ENCODE results near the gene RAB3GAP1.

DNA sequence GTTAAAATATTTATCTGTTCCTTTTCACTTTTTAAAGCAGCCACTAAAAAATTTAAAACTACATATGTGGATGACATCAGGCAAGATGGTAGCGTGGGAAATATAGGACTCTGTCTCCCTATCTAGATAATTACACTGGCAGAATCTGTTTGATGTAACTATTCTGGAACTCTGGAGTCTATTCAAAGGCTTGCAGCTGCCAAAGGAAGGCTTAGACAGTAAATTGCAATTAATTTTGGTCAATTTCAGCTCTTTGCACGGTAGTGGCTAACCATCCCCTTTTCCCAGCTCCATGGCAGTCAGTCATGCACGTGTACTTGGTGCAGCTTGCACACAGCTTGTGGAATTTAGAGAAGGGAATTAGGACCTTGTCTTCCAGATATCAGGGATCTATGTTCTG is 135.2 kb downstream of the RAB3GAP1 start:
- TF ChIP-seq, protein P1, sequence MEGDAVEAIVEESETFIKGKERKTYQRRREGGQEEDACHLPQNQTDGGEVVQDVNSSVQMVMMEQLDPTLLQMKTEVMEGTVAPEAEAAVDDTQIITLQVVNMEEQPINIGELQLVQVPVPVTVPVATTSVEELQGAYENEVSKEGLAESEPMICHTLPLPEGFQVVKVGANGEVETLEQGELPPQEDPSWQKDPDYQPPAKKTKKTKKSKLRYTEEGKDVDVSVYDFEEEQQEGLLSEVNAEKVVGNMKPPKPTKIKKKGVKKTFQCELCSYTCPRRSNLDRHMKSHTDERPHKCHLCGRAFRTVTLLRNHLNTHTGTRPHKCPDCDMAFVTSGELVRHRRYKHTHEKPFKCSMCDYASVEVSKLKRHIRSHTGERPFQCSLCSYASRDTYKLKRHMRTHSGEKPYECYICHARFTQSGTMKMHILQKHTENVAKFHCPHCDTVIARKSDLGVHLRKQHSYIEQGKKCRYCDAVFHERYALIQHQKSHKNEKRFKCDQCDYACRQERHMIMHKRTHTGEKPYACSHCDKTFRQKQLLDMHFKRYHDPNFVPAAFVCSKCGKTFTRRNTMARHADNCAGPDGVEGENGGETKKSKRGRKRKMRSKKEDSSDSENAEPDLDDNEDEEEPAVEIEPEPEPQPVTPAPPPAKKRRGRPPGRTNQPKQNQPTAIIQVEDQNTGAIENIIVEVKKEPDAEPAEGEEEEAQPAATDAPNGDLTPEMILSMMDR (IDR thresholded peaks at IDR 0.05), result no peak
- no peak for TF ChIP-seq POLR2A (IDR thresholded peaks at IDR 0.05)
- no peak for TF ChIP-seq POLR2AphosphoS5 (IDR thresholded peaks at IDR 0.05)

Data from gastroesophageal sphincter (tissue), 3 donors.